Left ventricle myocardium inferior (tissue), 1 donor: ENCODE data around the gene TEX19. TPM values are rescaled to one million over a fixed set of nuclear protein-coding genes. Genes with fewer than 3 reads are reported as not detected.

Experiments used
- DNase-seq: peaks from one replicate; pipeline ENCODE4 v3.0.0-alpha.2; 2020
- H3K27ac ChIP-seq: fragments of 200-600 bp; replicated peaks from 2 replicates; pipeline ENCODE4 v1.8.0; 2021
- H3K27me3 ChIP-seq: fragments of 200-600 bp; 2 replicates; pipeline ENCODE4 v1.8.0; 2021; ENCODE audit warnings: low read depth
- H3K36me3 ChIP-seq: fragments of 200-600 bp; 2 replicates; pipeline ENCODE4 v1.8.0; 2021
- H3K4me1 ChIP-seq: fragments of 200-600 bp; 2 replicates; pipeline ENCODE4 v1.8.0; 2021
- H3K4me3 ChIP-seq: fragments of 200-600 bp; 2 replicates; pipeline ENCODE4 v1.8.0; 2021; ENCODE audit warnings: mild to moderate bottlenecking, moderate library complexity
- H3K9me3 ChIP-seq: fragments of 200-600 bp; replicated peaks from 2 replicates; pipeline ENCODE4 v1.8.0; 2021
- intact Hi-C: fragments of 100-400 bp; cut with micrococcal nuclease; formaldehyde crosslinking; loops from one replicate; pipeline ENCODE4 v1.11.0; 2022
- total RNA-seq: library from RNA; stranded (reverse); fragmentation: NEBNext Ultra II Directional; extraction: Animal tissue kit (Norgen Biotek cat#: 25700); gene quantifications from one replicate; pipeline ENCODE4 v1.2.1, GENCODE V29; 2021
- TF ChIP-seq, protein P1 (sequence below): fragments of 200-600 bp; IDR thresholded peaks from 2 replicates; pipeline ENCODE4 v1.8.0; 2021; ENCODE audit warnings: antibody characterized with exemption, mild to moderate bottlenecking, borderline replicate concordance
- donor health status: DM: no; HTN: yes; CAD: no; lungs with severe emphysema.

TEX19 gene
- total RNA-seq, 1 donor from 2014 or later, result not detected

DNA sequence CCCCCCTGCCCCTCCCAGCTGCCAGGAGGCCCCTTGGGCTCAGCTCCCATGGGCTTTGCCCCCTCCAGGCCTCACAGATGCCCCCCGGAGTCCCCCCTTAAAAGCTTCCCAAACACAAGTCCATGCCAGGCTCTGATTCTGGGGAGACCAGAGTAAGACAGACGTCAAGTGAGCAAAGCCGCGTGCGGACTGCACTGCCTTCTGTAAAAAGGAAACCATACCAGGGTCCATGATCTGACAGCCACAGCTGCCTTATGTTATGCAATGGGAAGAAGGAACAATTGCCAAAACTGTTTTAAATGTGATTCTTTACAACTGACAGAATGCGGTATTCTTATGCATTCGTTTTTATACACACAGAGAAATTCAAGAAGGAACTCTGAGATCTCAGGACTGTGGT, 41.2 kb downstream of the TEX19 start:
- intact Hi-C loops, result no loop called here
- DNase-seq, result no peak
- TF ChIP-seq, protein P1, sequence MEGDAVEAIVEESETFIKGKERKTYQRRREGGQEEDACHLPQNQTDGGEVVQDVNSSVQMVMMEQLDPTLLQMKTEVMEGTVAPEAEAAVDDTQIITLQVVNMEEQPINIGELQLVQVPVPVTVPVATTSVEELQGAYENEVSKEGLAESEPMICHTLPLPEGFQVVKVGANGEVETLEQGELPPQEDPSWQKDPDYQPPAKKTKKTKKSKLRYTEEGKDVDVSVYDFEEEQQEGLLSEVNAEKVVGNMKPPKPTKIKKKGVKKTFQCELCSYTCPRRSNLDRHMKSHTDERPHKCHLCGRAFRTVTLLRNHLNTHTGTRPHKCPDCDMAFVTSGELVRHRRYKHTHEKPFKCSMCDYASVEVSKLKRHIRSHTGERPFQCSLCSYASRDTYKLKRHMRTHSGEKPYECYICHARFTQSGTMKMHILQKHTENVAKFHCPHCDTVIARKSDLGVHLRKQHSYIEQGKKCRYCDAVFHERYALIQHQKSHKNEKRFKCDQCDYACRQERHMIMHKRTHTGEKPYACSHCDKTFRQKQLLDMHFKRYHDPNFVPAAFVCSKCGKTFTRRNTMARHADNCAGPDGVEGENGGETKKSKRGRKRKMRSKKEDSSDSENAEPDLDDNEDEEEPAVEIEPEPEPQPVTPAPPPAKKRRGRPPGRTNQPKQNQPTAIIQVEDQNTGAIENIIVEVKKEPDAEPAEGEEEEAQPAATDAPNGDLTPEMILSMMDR, result no peak

DNA sequence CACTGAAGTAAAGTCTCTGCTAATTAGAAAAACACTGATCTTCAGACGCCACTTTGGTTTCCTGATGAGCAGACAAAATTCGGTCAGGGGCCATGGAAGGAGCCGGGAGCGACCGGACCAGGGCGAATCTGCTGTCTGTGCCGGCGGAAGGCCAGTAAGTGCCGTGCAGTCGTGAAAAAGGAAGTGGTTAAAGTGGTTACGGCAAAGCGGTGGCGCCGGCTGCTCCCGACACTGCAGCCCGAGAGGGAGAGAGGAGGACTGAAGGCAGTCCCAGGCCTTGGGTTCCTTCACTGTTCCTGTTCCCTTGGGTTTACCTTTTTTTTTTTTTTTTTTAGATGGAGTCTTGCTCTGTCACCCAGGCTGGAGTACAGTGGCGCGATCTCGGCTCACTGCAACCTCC, 41.8 kb downstream of the TEX19 start:
- intact Hi-C loops, result no loop called here
- H3K27me3 ChIP-seq, result no peaks in the 10 kb centered on the region
- no peak overlapping the region for H3K4me3 ChIP-seq
- H3K4me1 ChIP-seq, result peaks cover 22% of the 10 kb centered on the region
- peaks cover 39% of the 10 kb centered on the region for H3K36me3 ChIP-seq
- TF ChIP-seq, protein P1, result no peak
- no peak overlapping the region for H3K27ac ChIP-seq
- peak; percentile 47 for DNase-seq
- no peaks in the 10 kb centered on the region for H3K9me3 ChIP-seq

More for the DNA sequence above, 41.2 kb downstream of the TEX19 start:
- no peaks in the 10 kb centered on the region for H3K27me3 ChIP-seq
- no peaks in the 10 kb centered on the region for H3K9me3 ChIP-seq
- peaks cover 39% of the 10 kb centered on the region for H3K36me3 ChIP-seq
- H3K4me3 ChIP-seq, result no peak overlapping the region
- H3K27ac ChIP-seq, result peak overlapping the region; percentile 55
- peaks cover 22% of the 10 kb centered on the region for H3K4me1 ChIP-seq

DNA sequence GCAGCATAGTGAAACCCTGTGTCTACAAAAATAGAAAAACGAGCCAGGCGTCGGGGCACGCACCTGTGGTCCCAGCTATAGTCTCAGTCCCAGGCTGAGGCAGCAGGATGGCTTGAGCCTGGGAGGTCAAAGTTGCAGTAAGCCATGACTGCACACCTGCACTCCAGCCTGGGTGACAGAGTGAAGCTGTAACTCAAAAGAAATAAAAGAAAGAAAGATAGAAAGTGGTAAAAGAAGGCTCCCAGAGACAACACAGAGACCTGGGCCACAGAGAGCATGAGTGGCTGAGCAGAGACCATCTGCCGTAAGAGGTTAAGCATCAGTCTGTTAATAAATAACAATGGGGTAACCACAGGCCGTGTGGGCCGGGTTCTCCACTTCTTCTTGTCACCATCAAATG, 43.8 kb downstream of the TEX19 start:
- DNase-seq, result no peak

DNA sequence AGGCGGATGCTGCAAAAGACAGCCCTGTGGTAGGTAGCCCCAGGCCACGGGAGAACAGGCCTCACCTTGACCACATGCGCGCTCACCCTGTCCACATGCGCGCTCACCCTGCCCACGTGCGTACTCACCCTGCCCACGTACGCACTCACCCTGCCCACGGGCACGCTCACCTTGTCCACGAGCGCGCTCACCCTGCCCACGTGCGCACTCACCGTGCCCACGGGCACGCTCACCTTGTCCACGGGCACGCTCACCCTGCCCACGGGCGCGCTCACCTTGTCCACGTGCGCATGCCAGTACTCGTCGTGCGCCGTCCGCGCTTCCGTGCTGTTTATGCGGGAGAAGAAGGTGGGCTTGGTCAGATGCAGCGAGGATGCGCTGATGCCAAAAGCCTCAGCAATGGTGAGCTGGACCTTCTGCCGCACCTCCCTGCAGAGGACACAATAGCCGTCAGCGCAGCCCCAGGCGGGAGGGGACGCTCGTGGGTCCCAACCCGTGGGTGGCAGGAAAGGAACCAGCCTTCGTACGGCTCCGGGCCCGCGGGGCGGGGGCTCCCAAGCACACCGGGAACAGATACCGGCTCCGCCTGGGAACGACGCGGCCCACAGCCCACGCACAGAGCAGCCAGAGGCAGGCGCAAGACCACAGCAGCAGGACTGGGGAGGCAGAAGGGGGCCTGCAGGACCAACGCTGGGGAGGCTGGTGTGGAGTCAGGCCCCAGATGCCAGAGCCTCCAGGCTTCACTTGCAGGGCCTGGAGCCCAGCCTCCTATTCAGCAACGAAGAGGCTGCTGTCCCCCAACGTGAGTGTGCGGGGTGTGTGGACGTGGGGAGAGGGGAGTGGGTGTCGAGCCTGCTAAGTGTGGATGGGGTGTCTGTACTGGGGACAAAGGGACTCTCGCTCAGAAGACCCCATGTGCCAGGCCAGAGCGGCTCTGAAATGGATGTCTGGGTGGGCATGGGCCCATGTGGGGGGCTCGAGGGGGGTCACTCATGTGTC, 44.9 kb downstream of the TEX19 start:
- H3K9me3 ChIP-seq, result no peaks in the 10 kb centered on the region
- H3K4me1 ChIP-seq, result peaks cover 27% of the 10 kb centered on the region
- intact Hi-C loops, result no loop called here
- no peaks in the 10 kb centered on the region for H3K27me3 ChIP-seq
- H3K36me3 ChIP-seq, result peaks cover 44% of the 10 kb centered on the region
- DNase-seq, result no peak
- TF ChIP-seq, protein P1, result no peak
- H3K27ac ChIP-seq, result no peak overlapping the region
- H3K4me3 ChIP-seq, result no peak overlapping the region

More for the DNA sequence above, 43.8 kb downstream of the TEX19 start:
- Histone ChIP-seq H3K9me3 (no peaks in the 10 kb centered on the region), H3K4me3 (no peak overlapping the region), H3K36me3 (peaks cover 39% of the 10 kb centered on the region), H3K27ac (no peak overlapping the region), H3K27me3 (no peaks in the 10 kb centered on the region), H3K4me1 (peaks cover 32% of the 10 kb centered on the region)
- intact Hi-C loops, result no loop called here
- TF ChIP-seq, protein P1, result no peak

GRCh38 chr17:82405051-82405450, 46.0 kb downstream of the TEX19 start:
- peaks cover 49% of the 10 kb centered on the region for H3K36me3 ChIP-seq
- H3K4me1 ChIP-seq, result peaks cover 17% of the 10 kb centered on the region
- H3K4me3 ChIP-seq, result no peak overlapping the region
- no peak overlapping the region for H3K27ac ChIP-seq
- DNase-seq, result no peak
- intact Hi-C loops, result no loop called here
- no peaks in the 10 kb centered on the region for H3K27me3 ChIP-seq
- TF ChIP-seq, protein P1, result no peak
- H3K9me3 ChIP-seq, result no peaks in the 10 kb centered on the region
